ENCODE measurements around the gene TMEM145.

The TMEM145 gene

DNA sequence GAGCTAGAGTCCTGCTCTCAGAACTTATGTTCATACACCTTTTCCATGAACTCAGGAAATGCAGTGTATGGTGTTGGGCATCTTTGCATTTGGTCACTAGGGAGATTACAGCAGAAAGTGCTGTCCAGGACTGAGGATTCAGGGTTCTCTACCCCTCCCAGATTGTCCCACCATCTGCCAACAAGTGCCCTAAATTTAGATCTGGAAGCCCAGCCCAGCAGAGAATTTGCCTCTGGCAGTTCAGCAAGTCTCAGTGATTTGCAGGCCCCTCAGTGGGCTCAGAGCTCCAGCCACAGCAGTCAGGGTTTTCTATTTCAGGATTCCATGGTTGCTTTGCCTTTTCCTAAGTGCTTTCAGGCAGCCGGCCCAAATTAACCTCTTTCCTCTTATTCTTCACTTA lies 53.6 kb downstream of the TMEM145 start:
- no peak for DNase-seq

DNA sequence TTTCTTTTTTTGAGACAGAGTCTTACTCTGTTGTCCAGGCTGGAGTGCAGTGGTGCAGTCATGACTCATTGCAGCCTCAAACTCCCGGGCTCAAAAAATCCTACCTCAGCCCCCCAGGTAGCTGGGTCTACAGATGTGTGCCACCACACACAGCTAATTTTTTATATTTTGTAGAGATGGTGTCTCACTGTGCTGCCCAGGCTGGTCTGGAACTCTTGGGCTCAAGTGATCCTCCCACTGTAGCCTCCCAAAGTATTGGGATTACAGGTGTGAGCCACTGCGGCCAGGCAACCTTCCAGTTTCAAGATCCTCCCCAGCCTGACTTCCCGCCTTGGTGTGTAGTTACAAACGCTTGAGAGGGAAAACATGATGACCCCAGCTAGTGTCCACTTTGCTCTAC lies 54.8 kb downstream of the TMEM145 start:
- no peak for DNase-seq

DNA sequence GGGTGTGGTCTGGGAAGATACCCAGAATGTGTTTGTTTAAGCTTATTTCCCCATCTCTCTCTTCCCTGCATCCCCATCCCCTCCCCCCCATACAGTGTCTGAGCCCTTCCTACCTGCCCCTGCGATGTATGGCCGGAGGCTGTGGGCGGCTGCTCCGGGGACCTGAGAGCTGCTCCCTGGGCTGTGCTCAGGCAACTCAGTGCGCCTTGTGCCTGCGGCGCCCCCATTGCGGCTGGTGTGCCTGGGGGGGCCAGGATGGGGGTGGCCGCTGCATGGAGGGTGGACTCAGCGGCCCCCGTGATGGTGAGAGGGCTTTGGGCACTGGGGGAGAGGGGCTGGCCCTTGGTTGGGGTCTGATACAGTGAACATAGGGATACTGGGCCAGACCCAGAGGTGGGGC lies 55.3 kb downstream of the TMEM145 start:
- DNase-seq, result no peak

DNA sequence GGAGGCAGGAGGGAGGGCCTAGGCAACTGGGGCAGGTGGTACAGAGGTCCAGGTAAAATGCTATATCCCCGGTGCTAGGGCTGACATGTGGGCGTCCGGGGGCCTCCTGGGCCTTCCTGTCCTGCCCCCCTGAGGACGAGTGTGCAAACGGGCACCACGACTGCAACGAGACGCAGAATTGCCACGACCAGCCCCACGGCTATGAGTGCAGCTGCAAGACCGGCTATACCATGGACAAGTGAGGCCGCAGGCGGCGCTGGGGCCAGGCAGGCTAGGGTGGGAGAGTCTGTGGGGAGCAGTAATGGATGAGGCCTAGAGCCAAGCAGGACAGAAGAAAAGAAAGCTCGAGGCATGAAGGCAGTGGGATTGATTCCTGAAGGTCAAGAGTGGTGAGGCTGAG lies 55.7 kb downstream of the TMEM145 start:
- DNase-seq, result no peak

DNA sequence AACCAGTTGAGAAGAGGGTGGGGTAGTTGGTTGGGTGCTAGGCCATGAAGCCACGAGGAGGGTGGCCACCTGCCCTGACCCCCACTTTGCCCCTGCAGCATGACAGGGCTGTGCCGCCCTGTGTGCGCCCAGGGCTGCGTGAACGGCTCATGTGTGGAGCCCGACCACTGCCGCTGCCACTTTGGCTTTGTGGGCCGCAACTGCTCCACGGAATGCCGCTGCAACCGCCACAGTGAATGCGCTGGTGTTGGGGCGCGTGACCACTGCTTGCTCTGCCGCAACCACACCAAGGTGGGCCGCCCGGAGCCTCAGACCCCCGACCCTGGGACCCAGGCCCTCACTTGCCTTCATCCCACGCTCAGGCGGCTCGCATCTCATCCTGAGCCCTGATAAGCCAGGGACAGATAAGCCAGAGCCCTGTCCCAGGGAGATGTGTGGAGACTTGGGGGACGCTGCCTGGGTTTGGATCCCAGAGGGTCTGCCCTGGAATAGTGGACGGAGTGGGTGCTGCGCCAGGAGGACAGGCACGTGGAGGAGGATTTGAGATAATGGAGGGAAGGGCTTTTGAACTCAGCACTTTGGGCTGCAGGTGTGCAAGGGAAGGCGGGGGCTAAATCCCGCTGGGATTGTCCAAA lies 56.4 kb downstream of the TMEM145 start:
- no peak for DNase-seq

DNA sequence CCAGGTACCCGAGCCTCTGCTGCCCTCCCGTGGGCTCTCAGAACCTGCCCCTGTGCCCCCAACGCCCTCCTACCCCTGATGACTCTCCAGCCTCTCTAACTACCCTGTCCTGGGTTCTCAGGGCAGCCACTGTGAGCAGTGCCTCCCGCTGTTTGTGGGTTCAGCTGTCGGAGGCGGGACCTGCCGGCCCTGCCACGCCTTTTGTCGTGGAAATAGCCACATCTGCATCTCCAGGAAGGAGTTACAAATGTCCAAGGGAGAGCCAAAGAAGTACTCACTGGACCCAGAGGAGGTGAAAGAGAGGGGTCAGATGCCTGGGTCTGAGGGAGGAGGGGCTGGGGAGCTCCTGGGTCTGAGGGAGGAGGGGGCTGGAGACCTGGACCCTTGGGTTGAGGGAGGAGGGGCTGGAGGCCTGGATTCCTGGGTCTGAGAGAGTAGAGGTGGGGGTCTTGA lies 57.0 kb downstream of the TMEM145 start:
- DNase-seq, result no peak

DNA sequence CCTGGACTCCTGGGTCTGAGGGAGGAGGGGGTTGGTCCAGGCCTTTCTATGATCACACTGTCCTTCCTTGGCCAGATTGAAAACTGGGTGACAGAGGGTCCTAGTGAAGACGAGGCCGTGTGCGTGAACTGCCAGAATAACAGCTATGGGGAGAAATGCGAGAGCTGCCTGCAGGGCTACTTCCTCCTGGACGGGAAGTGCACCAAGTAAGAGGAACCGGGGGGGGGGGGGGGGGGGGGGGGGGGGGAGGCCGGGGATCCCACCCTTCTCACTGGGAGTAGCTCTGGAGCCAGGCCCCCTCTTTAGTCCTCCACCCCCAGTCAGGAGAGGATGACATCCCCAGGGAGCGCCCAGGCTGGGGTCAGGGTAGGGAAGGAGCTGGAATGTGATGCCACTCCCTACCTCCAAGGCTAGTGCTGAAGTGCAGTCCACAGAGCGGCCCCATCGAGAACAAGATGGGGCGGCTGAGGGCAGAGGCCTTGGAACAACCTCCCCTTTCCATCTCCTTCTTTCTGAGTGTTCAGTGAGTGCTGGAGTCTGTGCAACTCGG lies 57.6 kb downstream of the TMEM145 start:
- no peak for DNase-seq
